CD4-positive, alpha-beta T cell treated with Interleukin-10 for 1 hour (primary cell): ENCODE results near the gene KCTD21.
"Not testable (repeated sequence)": the region's sequence is repeated elsewhere in the genome, so short reads cannot be mapped to it uniquely, and the experiment has no call there.

Experiments
- DNase-seq: peaks from one replicate; pipeline ENCODE4 v3.0.0-alpha.2; 2020

The KCTD21 gene

DNA sequence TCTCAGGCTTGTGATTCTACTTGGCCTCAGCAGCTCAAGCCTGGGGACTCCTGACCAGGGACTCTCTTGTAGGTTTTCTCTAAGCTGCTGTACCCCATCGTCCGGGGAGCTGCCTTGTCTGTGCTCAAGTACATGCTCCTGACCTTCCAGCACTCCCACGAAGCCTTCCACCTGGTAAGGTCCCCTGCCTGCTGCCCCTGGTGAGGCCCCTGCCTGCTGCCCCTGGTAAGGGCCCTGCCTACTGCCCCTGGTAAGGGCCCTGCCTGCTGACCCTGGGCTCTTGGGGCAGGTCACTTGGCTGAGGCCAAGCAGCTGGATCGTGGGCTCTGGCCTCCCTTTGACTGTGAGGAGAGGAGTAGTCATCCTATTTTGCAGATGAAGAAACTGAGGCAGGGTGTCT, 11.6 kb upstream of the KCTD21 start:
- DNase-seq = no peak

GRCh38 chr11:78199653-78200015, 11.2 kb upstream of the KCTD21 start:
- DNase-seq = no peak

GRCh38 chr11:78199015-78199652, 10.7 kb upstream of the KCTD21 start:
- no peak for DNase-seq

GRCh38 chr11:78197816-78198215, 9.4 kb upstream of the KCTD21 start:
- DNase-seq = no peak

- no peak for DNase-seq
Observed at GRCh38 chr11:78196661-78197091, 8.2 kb upstream of the KCTD21 start.

DNA sequence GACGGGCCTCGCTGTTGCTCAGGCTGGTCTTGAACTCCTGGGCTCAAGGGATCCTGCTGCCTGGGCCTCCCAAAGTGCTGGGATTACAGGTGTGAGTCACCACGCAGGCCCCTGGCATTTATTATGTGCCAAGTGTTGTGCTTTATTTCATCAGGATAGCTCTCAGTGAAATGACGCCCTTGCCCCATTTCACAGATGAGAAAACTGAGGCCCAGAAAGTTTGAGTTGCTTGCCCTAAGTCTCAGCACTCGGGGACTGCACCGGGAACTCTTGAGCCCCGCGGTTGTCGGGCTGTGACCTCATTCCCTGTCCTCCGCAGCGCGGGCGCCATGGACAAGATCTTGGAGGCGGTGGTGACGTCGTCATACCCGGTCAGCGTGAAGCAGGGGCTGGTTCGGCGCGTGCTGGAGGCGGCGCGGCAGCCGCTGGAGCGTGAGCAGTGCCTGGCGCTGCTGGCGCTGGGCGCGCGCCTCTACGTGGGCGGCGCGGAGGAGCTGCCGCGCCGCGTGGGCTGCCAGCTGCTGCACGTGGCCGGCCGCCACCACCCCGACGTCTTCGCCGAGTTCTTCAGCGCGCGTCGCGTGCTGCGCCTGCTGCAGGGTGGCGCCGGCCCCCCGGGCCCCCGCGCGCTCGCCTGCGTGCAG, 7.6 kb upstream of the KCTD21 start:
- no peak for DNase-seq

- no peak for DNase-seq
Observed at GRCh38 chr11:78194490-78194889, 6.1 kb upstream of the KCTD21 start.

DNA sequence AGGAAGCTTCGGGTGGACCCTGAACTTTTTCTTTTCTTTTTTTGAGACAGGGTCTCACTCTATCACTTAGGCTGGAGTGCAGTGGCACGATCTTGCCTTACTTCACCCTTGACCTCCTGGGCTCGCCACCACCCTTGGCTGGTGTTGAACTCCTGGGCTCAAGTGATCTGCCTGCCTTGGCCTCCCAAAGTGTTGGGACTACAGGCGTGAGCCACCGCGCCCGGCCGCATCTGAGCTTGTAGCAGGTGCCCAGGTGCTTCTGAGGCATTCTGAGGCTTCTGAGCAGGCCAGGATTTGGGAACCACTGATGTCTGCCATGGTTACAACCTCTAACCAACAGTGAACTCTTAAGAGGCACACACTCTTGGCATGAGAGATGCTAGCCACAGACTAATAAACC, 5.4 kb upstream of the KCTD21 start:
- no peak for DNase-seq

DNA sequence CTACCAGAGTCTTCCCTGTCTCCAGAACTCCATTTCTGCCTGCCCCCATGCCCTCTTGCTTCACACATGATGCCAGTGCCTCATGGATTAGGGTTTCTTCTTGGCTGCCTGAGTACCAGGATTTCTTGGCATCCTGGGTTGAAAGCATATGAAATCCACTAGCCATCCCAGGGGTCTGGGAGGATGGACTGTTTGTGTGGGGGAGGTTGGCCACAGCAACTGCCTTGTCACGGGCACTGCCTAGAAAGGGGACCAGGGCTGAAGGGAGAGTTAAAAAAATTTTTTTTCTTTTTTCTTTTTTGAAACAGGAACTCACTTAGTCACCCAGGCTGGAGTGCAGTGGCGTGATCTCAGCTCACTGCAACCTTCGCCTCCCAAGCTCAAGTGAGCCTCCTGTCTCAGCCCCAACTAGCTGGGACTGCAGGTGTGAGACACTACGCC, 4.5 kb upstream of the KCTD21 start:
- DNase-seq = no peak

- no peak for DNase-seq
Observed at GRCh38 chr11:78192223-78192719, 3.8 kb upstream of the KCTD21 start.

GRCh38 chr11:78190871-78191538, 2.6 kb upstream of the KCTD21 start:
- no peak for DNase-seq

GRCh38 chr11:78190374-78190773, 1.9 kb upstream of the KCTD21 start:
- DNase-seq = no peak

DNA sequence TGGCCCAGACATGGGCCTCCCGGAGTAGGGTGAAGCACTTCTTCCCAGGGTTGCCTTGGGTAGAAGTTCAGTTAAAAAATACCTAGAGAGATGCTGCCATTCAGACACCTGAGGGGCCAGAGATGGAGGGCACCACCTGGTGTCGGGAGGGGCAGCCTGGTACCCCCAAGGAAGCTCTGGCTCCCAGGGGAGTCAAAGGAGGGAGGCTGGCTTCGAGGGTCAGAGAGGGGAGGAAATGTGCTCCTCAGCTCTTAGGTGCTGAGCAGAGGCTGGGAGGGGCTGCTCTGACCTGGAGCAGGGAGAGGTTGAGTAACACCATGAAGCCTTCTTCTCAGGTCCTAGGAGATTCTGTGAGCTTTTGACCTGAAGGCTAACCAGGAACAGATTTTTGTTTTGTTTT, 1.4 kb upstream of the KCTD21 start:
- no peak for DNase-seq

GRCh38 chr11:78189174-78189724, 823 bp upstream of the KCTD21 start:
- DNase-seq = no peak

- DNase-seq = peak; percentile 72
Observed at GRCh38 chr11:78187366-78188285, 800 bp downstream of the KCTD21 start.

- no peak for DNase-seq
Observed at GRCh38 chr11:78181185-78181584, 7.2 kb downstream of the KCTD21 start.

- DNase-seq = no peak
Observed at GRCh38 chr11:78180751-78181150, 7.7 kb downstream of the KCTD21 start.

DNA sequence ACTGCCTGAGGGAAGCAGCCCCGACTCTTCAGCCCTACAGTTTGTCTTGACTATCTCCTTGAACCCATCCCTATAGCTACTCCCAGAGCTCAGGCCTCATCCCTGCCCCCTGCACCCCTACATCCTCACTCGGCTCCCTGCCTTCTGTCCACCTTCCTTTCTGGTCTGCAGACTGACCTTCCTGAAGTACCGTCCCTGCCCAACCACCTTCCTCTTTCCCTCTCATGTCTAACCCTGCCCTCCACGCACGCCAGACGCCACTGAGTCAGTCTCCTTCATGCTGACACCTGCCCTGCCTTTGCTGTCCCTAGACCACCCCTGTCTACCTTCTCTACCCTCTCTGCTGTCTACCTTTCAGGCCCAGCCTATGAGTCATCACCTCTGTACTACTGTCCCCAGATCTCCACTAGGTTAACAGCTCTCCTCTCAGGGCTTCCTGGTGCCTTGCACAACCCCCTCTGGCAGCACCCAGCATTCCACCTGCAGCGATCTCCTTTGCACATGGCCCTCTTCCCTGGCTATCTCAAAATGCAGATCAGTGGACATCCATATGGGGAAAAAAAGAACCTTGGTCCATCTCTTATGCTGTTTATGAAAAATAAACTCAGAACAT, 8.9 kb downstream of the KCTD21 start:
- no peak for DNase-seq

DNA sequence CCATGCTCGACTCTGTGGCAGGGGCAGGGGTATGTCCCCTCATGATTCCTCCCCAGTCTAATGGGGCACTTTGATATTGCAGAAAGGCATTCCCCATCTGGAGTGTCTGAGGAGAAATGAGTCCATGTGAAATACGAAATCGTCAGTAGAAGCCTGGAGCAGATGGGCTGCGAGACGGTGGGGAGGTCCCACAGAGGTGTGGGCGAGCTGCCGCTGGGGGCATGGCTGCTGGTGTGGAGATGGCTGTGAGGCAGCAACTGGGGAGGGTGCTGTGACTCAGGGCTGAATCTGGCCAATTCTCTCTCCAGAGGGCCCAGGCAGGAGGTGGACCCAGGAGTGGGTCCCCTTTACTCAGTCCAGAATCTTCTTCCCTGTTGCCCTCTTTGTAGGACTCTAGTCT, 11.2 kb downstream of the KCTD21 start:
- DNase-seq = no peak

DNA sequence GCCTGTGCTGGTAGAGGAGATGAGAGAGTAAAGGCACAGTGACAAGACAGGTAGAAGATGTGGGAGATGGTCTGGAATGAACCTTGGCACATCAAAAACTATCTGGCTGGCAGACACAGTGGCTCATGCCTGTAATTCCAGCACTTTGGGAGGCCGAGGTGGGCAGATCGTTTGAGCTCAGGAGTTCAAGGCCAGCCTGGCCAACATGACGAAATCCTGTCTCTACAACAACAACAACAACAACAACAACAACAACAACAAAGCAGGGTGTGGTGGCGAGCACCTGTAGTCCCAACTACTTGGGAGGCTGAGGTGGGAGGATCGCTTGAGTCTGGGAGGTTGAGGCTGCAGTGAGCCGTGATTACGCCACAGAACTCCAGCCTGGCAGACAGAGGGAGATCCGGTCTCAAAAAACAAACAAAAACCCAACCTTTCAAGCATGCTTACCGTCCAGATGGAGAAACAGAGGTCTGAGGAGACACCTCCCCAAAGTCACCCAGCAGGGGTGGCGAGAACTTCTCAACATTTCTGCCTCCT, 11.8 kb downstream of the KCTD21 start:
- no peak for DNase-seq

- not testable (repeated sequence) for DNase-seq
Observed at GRCh38 chr11:78175862-78176261, 12.6 kb downstream of the KCTD21 start.

DNA sequence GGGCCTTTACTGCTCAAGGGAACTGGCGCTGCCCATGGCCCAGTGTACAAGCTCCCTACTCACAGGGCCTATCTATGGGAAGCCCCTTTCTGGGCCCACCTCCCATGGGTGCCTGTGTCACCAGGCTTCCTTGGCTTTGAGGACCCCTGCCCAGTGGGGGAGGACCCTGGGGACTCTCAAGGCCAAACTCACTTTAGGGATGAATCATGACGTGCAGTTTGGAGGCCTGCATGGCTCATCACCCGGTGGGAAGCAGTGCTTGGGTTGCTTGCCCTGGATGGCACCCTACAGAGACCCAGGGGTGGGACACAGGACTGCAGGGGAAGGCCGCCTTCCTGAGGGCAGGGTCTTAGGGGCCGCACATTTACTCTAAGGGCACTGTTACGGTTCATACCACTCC, 16.5 kb downstream of the KCTD21 start:
- DNase-seq = no peak
